HepG2 (cell line): ENCODE data around the gene OSER1. TPM values are rescaled to one million over a fixed set of nuclear protein-coding genes. Genes with fewer than 3 reads are reported as not detected.
"Not testable (repeated sequence)": the region's sequence is repeated elsewhere in the genome, so short reads cannot be mapped to it uniquely, and the experiment has no call there.

Experiments used
- ATAC-seq: fragments of 200-7000 bp; cut with Tn5 transposase; 3 replicates; pipeline ENCODE4 v1.9.1; 2020; ENCODE audit warnings: mild to moderate bottlenecking, moderate library complexity
- BruUV-seq: library from RNA; stranded (reverse); fragments of 400-500 nt; replicated peaks from 2 replicates; lab custom pipeline; 2021; lab: Mats Ljungman, UMichigan
- CTCF ChIA-PET: fragments of 300-600 bp; formaldehyde crosslinking; extraction: SDS; loops from one replicate; lab custom pipeline; 2021; ENCODE audit warnings: low total read pairs, inconsistent platforms, low intra/inter-chr PET ratio; lab: Yijun Ruan, JAX
- POLR2A ChIA-PET: fragments of 350-600 bp; sonication (Branson Sonifier 250); formaldehyde crosslinking; loops from one replicate; lab custom pipeline; 2020; ENCODE audit warnings: antibody characterized with exemption, inconsistent platforms; lab: Yijun Ruan, JAX
- DNase-seq: peaks from one replicate; pipeline ENCODE4 v3.0.0-alpha.2; 2015; ENCODE audit warnings: low spot score
- FAIRE-seq: peaks from 3 replicates; lab custom pipeline; 2011; peaks lifted over from hg19 to GRCh38; lab: Jason Lieb, UNC
- H2AFZ ChIP-seq: one replicate; pipeline ENCODE4 v1.6.1; 2011; ENCODE audit warnings: low read length, inconsistent platforms
- H3K27ac ChIP-seq: fragments of 300-600 bp; 3 replicates; pipeline ENCODE4 v1.8.0; 2011; ENCODE audit warnings: mixed run types, mild to moderate bottlenecking, mixed read lengths, low read length, inconsistent platforms; ENCODE audit not compliant: insufficient read depth; ENCODE audit errors: extremely low read length
- H3K27me3 ChIP-seq, 2 experiments: fragments of 200-600 bp in 1 of 2; 2 replicates in 1 of 2; 3 replicates in 1 of 2; pipeline versions ENCODE4 v1.6.0 to v1.8.0; 2011; ENCODE audit warnings: low read length in 2 of 2, mild to moderate bottlenecking in 2 of 2, moderate library complexity in 2 of 2, inconsistent platforms in 1 of 2; ENCODE audit not compliant: insufficient read depth in 2 of 2, control insufficient read depth in 1 of 2
- H3K36me3 ChIP-seq, 2 experiments: fragments of 200-600 bp in 1 of 2; replicated peaks in 1 of 2; 2 replicates in 1 of 2; 3 replicates in 1 of 2; pipeline versions ENCODE4 v1.5.1 to v1.8.0; 2011; ENCODE audit warnings: low read length in 2 of 2, inconsistent platforms in 1 of 2; ENCODE audit not compliant: insufficient read depth in 2 of 2, control insufficient read depth in 1 of 2
- H3K4me1 ChIP-seq: 2 replicates; pipeline ENCODE4 v1.5.1; 2012; ENCODE audit warnings: low read length, inconsistent platforms; ENCODE audit not compliant: insufficient read depth
- H3K4me2 ChIP-seq: 2 replicates; pipeline ENCODE4 v1.6.0; 2011; ENCODE audit warnings: low read depth, low read length, inconsistent platforms
- H3K4me3 ChIP-seq, 3 experiments: fragments of 200-600 bp in 1 of 3; sonication (generic), shearing (Covaris generic) in 1 of 3; replicated peaks in 1 of 3; 2 replicates each; pipeline ENCODE4 v1.5.1; 2011 to 2016; ENCODE audit warnings: low read length in 3 of 3, inconsistent platforms in 2 of 3, low read depth in 2 of 3, mild to moderate bottlenecking in 2 of 3, control low read depth in 1 of 3, mixed read lengths in 1 of 3; ENCODE audit not compliant: insufficient read depth in 1 of 3
- H3K79me2 ChIP-seq: one replicate; pipeline ENCODE4 v1.6.1; 2011; ENCODE audit warnings: low read length, inconsistent platforms; ENCODE audit not compliant: insufficient read depth
- H3K9ac ChIP-seq: 2 replicates; pipeline ENCODE4 v1.6.0; 2011; ENCODE audit warnings: mild to moderate bottlenecking, low read depth, low read length, inconsistent platforms; ENCODE audit not compliant: insufficient read depth
- H3K9me3 ChIP-seq: 2 replicates; pipeline ENCODE4 v1.5.1; 2012; ENCODE audit warnings: mild to moderate bottlenecking, low read length
- H4K20me1 ChIP-seq: 2 replicates; pipeline ENCODE4 v1.6.0; 2011; ENCODE audit warnings: inconsistent platforms, mild to moderate bottlenecking, low read length, moderate library complexity; ENCODE audit not compliant: insufficient read depth
- CEBPB ChIP-seq: IDR thresholded peaks from 2 replicates; pipeline ENCODE4 v1.6.1; 2011; ENCODE audit warnings: low read depth, low read length, improper control_type of control experiment, borderline replicate concordance
- GATAD2A ChIP-seq: IDR thresholded peaks from 2 replicates; pipeline ENCODE4 v1.6.1; 2016
- ZNF121 ChIP-seq: sonication (generic); formaldehyde crosslinking; IDR thresholded peaks from 2 replicates; pipeline ENCODE4 v1.5.0; 2020; ENCODE audit warnings: mild to moderate bottlenecking, missing genetic modification reagents
- WGBS: methylation state at CpG from one replicate; pipeline ENCODE4 v1.1.6; 2017; ENCODE audit warnings: low lambda C conversion rate; 5-methylcytosine and 5-hydroxymethylcytosine counted together
- in situ Hi-C: cut with HindIII; loops from 2 replicates; pipeline ENCODE4 v1.10.0; 2017; ENCODE audit warnings: low pct_unique_long_range_greater_than_20kb; ENCODE audit not compliant: extremely low pct_ligation_motif_present
- intact Hi-C: fragments of 100-400 bp; cut with micrococcal nuclease; formaldehyde crosslinking; loops from one replicate; pipeline ENCODE4 v1.10.0; 2022; ENCODE audit not compliant: unreplicated experiment
- polyA plus RNA-seq, 8 experiments: library from polyadenylated mRNA; depleted of rRNA in 3 of 8; stranded (reverse) in 7 of 8; unstranded in 1 of 8; fragments of >200 nt; fragmentation: Illumina TruSeq in 4 of 8; extraction: Trizol in 4 of 8; gene quantifications; 2 replicates each; pipeline versions ENCODE4 v1.2.1 to v1.2.3, GENCODE V29; 2011 to 2016; ENCODE audit warnings: low read depth in 4 of 8, missing spikeins in 1 of 8, mixed read lengths in 1 of 8; ENCODE audit not compliant: insufficient read depth in 1 of 8
- total RNA-seq, 5 experiments: library from RNA; depleted of rRNA; stranded (reverse); fragments of >200 nt; fragmentation: Illumina TruSeq; extraction: Trizol; gene quantifications; 2 replicates each; pipeline ENCODE4 v1.2.3, GENCODE V29; 2016; ENCODE audit warnings: low read depth in 1 of 5
- TF ChIP-seq, protein P1 (sequence below): sonication (generic); formaldehyde crosslinking; IDR thresholded peaks from 2 replicates; pipeline ENCODE4 v1.5.0; 2020; ENCODE audit warnings: mild to moderate bottlenecking, missing genetic modification reagents
- TF ChIP-seq, protein P2 (sequence below): sonication (generic); formaldehyde crosslinking; IDR thresholded peaks from 2 replicates; pipeline ENCODE4 v1.5.0; 2020; ENCODE audit warnings: missing genetic modification reagents, mild to moderate bottlenecking, borderline replicate concordance
- TF ChIP-seq, protein P3 (sequence below): sonication (generic); formaldehyde crosslinking; conservative IDR thresholded peaks from 2 replicates; pipeline ENCODE4 v1.4.0; 2020; ENCODE audit warnings: missing genetic modification reagents
- TF ChIP-seq, protein P4 (sequence below): sonication (generic); formaldehyde crosslinking; IDR thresholded peaks from 2 replicates; pipeline ENCODE4 v1.9.0; 2022; ENCODE audit warnings: low read depth, missing genetic modification reagents

The OSER1 gene
- total and polyA plus RNA-seq, 2 of the 13 experiments (the other 11 are each of a cell fraction or from before 2014, with no cell fraction given): 71.2 to 71.5 TPM

DNA sequence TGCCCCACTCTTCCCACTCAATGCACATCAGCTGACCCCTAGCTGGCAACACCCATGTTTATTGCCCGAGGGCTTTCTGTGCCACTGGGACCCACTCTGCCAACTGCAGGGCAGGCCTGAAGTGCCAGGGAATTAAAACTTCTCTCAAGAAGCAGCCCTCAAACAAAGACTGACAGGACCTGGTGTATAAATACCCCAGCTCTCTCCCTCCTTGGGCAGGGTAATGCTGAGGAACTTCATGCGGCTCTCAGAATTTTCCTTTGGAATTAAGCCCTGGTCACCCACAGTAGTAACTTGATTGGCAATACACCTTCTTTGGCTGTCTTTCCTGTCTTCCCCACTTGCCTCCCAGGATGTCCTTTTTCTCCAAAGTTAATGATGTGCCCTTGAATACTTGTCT, 31.2 kb upstream of the OSER1 start (continued):
- TF ChIP-seq GATAD2A (CRISPR knock-in tag): no peak
- TF ChIP-seq, all 625 proteins: peak for 0

- H3K9ac ChIP-seq, H4K20me1 ChIP-seq, POLR2A ChIA-PET, H3K4me1 ChIP-seq, H3K27me3 ChIP-seq, FAIRE-seq, H3K9me3 ChIP-seq, BruUV-seq, H3K36me3 ChIP-seq, DNase-seq, H3K27ac ChIP-seq, H2AFZ ChIP-seq, H3K4me3 ChIP-seq, intact Hi-C loops, ATAC-seq, CTCF ChIA-PET, H3K4me2 ChIP-seq, in situ Hi-C loops, H3K79me2 ChIP-seq: not testable (repeated sequence)
- peak; percentile 74 for TF ChIP-seq ZNF121
- TF ChIP-seq, protein P1, sequence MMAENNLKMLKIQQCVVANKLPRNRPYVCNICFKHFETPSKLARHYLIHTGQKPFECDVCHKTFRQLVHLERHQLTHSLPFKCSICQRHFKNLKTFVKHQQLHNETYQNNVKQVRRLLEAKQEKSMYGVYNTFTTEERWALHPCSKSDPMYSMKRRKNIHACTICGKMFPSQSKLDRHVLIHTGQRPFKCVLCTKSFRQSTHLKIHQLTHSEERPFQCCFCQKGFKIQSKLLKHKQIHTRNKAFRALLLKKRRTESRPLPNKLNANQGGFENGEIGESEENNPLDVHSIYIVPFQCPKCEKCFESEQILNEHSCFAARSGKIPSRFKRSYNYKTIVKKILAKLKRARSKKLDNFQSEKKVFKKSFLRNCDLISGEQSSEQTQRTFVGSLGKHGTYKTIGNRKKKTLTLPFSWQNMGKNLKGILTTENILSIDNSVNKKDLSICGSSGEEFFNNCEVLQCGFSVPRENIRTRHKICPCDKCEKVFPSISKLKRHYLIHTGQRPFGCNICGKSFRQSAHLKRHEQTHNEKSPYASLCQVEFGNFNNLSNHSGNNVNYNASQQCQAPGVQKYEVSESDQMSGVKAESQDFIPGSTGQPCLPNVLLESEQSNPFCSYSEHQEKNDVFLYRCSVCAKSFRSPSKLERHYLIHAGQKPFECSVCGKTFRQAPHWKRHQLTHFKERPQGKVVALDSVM: peak; percentile 72; the same call in 1 of the 2 replicates
- TF ChIP-seq CEBPB: peak; percentile 29; the same call in 1 of the 2 replicates
- WGBS: 0% methylated on average over 2 of the region's 2 CpGs
These were observed 26.3 kb upstream of the OSER1 start for GRCh38 chr20:44236840-44237239.

GRCh38 chr20:44235702-44236101, 25.1 kb upstream of the OSER1 start:
- Histone ChIP-seq H3K4me1 (peaks cover 15% of the 10 kb centered on the region), H2AFZ (no peak overlapping the region), H3K36me3 (no peaks in the 10 kb centered on the region), H3K4me3 (no peak overlapping the region), H3K27ac (no peak overlapping the region), H3K79me2 (no peaks in the 10 kb centered on the region), H3K9ac (no peak overlapping the region), H3K9me3 (no peaks in the 10 kb centered on the region), H3K27me3 (peaks cover 0 to 3% of the 10 kb centered on the region in 2 experiments; a peak in 3 of 5 replicates), H4K20me1 (no peaks in the 10 kb centered on the region), H3K4me2 (no peak overlapping the region)
- no TSS peak for BruUV-seq
- ChIA-PET CTCF (no interaction called here), POLR2A (interaction anchor here (0.9 kb wide), 1 partner anchor 67 kb away, joined by 4 read pairs; no protein-coding TSS in a partner anchor)
- no peak for DNase-seq
- intact Hi-C loops: no loop called here
- WGBS: 54% methylated on average over 2 of the region's 2 CpGs
- no peak for ATAC-seq
- TF ChIP-seq, protein P2, sequence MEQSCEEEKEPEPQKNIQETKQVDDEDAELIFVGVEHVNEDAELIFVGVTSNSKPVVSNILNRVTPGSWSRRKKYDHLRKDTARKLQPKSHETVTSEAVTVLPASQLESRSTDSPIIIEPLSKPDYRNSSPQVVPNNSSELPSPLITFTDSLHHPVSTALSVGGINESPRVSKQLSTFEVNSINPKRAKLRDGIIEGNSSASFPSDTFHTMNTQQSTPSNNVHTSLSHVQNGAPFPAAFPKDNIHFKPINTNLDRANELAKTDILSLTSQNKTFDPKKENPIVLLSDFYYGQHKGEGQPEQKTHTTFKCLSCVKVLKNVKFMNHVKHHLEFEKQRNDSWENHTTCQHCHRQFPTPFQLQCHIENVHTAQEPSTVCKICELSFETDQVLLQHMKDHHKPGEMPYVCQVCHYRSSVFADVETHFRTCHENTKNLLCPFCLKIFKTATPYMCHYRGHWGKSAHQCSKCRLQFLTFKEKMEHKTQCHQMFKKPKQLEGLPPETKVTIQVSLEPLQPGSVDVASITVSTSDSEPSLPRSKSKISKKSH (CRISPR knock-in tag): no peak
- TF ChIP-seq, protein P3, sequence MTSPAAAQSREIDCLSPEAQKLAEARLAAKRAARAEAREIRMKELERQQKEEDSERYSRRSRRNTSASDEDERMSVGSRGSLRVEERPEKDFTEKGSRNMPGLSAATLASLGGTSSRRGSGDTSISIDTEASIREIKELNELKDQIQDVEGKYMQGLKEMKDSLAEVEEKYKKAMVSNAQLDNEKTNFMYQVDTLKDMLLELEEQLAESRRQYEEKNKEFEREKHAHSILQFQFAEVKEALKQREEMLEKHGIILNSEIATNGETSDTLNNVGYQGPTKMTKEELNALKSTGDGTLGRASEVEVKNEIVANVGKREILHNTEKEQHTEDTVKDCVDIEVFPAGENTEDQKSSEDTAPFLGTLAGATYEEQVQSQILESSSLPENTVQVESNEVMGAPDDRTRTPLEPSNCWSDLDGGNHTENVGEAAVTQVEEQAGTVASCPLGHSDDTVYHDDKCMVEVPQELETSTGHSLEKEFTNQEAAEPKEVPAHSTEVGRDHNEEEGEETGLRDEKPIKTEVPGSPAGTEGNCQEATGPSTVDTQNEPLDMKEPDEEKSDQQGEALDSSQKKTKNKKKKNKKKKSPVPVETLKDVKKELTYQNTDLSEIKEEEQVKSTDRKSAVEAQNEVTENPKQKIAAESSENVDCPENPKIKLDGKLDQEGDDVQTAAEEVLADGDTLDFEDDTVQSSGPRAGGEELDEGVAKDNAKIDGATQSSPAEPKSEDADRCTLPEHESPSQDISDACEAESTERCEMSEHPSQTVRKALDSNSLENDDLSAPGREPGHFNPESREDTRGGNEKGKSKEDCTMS (CRISPR knock-in tag): no peak
- TF ChIP-seq, protein P4, sequence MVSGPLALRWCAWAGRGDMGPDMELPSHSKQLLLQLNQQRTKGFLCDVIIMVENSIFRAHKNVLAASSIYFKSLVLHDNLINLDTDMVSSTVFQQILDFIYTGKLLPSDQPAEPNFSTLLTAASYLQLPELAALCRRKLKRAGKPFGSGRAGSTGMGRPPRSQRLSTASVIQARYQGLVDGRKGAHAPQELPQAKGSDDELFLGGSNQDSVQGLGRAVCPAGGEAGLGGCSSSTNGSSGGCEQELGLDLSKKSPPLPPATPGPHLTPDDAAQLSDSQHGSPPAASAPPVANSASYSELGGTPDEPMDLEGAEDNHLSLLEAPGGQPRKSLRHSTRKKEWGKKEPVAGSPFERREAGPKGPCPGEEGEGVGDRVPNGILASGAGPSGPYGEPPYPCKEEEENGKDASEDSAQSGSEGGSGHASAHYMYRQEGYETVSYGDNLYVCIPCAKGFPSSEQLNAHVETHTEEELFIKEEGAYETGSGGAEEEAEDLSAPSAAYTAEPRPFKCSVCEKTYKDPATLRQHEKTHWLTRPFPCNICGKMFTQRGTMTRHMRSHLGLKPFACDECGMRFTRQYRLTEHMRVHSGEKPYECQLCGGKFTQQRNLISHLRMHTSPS (CRISPR knock-in tag): no peak
- in situ Hi-C loops: no loop called here
- FAIRE-seq: no peak
